COLO668 (cell line): ENCODE measurements around the gene LRRC4.

Source experiments
- DNase-seq: peaks from one replicate; lab custom pipeline; 2025; ENCODE audit not compliant: unreplicated experiment; lab: John Stamatoyannopoulos, UW

LRRC4 gene

DNA sequence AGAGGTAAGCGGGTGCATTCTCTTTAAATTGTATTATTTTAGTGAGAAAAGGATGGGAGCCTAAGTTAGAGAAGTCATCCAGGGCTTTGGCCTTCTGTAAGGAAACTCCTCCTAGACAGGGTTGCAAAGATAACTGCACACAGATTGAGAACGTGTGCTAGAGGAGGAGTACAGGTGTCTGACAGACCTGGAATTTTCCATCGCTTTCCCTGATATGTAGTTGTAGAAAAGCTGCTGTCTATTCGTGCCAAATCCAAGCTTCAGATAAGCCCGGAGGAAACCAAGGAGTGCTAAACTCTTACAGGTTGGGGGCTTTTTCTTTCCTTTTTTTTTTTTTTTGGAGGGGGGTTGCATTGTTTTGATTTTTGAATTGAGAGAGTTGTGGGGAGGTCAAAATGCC, 23.1 kb downstream of the LRRC4 start:
- no peak for DNase-seq

DNA sequence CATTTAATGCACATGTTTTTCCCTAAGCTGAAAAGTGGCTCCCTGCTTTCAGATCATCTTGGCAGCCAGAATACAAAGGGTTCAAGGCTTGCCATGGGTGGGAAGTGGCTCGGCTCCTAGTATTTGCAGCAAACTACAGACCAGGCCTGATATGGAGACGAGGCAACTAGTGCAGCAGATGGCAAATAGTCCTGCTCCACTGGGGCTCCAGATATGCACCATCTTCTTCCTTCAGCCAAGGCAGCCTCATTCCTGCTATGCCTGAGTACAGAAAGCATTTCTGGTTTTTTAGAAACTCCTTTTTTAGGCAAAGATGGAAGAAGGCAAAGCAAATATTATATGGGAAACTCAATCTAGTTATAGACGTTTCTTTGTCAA, 23.9 kb downstream of the LRRC4 start:
- DNase-seq = no peak

DNA sequence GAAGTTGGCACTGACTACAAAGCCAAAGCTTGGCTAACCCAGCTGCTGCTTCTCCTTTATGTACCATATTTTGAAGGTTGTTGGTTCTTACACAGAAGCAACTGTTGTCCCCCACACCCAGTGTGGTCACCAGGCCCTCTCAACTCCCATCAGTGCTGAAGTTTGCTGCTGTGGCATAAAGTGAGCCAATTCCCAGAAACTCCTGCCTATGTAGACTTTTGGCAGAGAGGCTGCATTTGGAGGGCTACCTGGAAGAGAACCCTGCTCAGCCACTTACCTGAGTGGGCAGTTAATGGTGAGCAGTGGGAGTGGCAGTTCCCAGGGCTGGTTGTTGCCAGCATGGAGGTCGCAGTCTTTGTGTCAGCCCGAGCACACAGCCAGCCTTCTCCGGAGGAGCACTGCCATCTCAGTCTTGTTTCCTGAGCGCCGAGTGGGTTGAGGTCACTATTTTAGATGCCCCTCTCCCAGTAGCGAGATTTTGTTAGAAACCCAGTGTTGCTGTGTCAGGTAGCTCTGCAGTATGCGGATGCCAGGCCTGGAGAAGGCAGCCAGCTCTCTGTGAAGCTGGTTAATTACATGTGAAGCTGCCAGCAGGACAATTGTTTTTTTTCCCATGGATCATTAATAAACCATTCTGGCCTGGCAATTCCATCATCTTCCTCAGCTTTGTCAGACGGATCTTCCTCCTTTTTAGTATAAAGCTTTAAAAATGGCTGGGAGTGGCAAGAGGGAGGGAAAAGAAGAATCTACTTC, 24.5 kb downstream of the LRRC4 start:
- DNase-seq = no peak

DNA sequence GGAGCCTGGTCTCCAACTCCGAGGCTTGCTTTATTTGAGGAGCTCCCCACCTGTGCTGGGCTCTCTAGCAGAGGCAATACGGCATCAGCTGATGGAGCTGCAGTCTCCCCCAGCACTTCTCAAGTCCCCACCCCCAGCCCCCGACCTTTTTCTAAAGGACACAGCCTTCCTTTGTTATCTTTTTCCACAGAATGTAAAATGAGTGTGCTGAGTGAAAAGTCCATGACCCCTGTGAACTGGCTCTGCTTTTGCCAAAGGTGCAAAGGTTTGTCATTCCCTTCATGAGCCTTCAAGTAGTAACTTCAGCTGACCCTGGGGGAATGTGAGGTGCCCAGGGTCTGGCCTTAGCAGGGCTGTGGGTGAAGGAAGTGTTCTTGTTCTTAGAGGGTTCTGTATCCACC, 25.5 kb downstream of the LRRC4 start:
- DNase-seq = no peak

DNA sequence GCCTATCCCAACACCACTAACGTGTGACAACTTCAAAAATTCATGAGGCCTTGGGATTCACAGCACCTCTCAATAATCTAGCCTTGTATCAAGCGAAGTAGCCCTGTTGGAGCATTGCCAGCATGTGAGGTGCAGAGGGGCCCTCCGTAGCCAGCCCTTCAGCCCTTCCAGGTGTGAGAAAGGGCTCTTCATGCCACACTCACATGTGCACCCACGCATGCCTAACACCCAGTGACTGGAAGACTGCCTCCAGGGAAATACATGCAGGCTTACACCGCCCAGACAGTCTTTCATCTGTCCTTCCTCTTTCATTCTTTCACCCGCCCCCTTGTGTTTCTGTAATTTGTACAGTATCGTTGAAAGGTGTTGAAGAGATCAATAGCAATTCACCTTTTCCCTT, 26.1 kb downstream of the LRRC4 start:
- DNase-seq = peak; percentile 63

DNA sequence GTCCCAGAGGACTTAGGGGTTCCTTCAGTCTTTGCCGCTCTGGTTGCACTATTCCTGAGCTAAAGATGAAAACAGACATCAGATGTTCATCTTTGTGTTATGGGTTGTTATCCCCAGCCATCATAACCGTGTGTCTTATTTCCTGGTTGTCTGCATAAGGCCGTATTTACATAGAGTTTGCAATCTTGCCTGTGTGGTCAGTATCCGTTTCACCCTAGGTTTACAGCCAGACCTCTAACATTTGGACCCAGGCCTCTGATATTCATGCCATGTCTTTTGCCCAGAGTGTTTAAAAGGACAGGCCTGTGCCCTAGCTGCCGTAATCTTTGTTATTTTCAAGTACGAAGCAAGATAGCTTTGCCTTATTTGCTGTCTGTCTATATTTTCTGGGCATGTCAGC, 26.6 kb downstream of the LRRC4 start:
- DNase-seq = no peak

DNA sequence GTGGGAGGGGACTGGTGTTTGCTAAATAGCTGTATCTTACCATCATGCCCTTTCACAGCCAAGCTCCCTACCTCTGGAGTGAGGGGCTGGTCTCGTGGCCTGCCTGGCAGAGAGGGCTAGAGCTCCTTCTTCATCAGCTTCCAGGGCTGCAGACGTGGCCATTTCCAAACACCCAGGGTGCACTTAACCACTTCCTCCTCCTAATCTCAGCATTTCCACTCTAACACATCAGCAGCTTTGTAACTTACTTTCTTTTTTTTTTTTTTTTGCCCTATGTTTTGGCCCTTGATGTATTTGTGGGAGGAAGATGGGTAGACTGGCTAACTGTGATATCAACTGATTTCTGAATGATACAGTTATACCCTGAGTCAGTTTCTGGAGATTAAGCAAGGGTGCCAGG, 27.4 kb downstream of the LRRC4 start:
- no peak for DNase-seq

DNA sequence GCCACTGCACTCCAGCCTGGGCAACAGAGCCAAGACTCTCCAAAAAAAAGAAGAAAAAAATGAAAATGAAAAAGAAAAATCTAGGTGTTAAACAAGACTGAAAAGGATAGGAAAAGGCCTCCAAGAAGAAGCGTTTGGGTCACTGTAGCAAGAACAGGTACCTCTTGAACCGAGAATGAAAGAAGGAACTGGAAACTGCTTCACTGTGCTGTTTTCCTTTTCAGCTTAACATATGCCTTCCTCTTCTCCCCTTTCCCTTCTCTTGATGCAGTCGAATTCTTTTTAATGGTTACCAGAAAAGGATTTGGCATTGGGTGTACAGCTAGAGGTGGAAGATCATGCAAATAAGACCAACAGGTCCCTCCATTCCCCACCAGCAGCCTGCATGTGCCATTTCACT, 28.1 kb downstream of the LRRC4 start:
- DNase-seq = no peak

DNA sequence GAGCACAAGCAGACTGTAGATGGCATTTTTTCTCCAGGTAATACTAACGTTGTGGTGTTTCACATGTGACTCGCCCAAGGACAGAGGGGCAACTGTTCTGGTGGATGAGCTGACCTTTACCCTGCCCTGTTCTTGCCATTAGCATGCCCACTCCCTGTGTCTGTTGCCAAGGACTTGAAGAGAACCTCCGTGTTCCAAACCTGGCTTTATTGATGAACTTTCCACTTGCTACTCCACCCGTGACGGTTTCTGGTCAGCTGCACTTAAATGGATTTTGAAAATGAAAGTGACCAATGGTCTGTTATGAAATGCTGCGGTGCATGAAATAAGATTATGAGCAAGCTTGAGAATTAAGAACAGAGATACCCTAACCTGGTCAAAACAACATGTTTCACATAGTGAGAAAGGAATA, 30.4 kb downstream of the LRRC4 start:
- no peak for DNase-seq

DNA sequence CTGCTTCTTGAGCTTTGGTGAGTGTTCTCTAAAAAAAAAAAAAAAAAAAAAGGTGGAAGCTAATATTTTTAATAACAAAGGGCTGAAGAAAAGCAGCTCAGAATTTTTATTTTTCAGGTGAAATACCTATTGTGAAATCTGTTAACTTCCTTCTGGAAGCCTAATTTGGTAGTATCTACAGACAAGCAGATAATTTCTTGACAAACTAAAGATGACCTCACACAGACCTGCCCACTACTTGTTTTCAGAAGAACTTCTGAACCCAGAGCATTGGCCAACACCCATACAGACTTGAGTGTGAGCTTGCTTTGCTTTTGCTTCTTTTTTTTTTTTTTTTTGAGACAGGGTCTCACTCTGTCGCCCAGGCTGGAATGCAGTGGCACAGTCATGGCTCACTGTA, 31.2 kb downstream of the LRRC4 start:
- DNase-seq = no peak

DNA sequence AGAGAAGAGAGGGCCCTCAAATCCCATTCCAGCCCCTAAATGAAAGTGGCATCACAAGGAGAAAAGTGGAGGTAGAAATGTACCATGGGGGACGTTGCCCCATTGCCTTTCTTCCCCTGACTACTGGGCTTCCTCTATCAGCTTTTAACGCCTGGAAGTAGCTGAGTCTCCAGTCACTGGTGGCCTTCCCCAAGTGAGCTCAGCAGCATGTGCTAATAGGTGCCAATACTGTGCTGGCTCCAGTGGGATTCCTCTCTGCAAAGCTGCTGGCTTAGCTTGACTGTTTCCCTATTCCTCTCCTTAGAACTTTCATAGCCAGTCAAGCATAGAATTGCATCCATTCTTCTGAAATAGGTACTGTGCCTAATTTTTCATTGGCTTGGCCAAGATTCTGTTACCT, 32.6 kb downstream of the LRRC4 start:
- DNase-seq = no peak

DNA sequence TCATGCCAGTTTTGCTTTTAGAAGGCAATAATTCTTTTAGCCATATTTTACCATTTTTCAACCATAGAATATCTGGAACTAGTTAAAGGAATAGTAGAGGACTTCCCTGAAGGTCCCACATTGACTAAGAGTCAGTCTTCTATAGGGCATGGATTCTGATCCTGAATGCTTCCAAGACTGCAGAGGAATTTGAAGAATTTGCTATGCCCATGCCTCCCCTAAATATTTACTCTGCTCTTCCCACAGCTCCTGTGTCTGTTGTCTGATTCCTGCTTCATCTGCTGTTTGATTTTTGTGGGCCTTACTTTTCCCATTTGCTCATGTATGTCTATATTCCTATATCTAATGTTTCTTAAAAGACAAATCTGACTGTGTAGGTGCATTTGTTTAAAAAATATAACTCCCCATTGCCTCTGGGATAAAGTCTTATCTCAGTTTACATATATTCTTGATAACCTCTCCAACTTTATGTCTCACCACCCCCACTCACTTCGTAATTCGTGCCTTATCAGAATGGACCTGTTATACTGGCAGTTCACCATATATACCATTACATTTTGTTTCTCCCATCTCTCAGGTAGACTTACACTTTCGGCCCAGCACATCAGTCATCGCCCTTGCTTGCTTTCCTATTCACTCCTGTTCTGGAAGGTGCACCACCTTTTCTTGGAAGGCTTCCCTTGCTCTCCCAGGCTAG, 33.9 kb downstream of the LRRC4 start:
- DNase-seq = no peak

DNA sequence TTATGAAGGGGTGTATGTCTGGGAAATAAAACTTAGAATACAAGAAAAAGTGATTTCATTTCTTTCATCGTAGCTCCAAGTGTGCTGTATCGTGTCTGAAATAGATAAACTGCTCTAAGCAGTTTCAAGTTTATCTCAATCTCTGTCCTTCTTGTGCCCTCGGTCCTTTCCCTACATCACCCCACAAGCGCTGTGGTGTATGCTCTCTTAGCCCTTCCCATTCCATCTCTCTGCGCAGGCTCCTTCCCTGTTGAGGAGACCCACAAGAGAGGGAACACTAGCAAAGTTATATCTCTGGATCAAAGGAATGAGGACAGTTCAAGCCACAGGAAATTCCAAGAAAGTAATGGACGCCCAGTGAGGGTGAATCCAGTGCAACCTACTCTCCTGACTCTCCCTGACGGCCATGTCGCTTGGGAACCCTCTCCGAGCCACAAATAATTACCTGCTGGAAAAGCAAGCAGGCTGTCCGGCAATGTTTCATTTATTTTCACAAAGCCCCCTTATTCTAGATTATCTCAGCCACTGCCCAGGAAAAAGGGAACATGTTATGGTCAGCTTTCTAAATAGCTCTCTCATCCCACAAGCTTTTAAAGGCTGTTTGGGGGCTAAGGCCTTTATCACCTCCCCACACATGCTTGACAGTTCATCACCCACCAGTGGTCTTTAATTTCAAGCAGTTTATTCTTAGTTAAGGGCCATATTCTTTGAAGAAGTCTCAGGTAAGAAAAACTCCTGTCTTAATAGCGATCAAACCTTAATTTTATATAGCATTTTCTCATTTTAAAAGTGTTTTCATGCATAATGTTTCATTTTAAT, 34.8 kb downstream of the LRRC4 start:
- DNase-seq = no peak

DNA sequence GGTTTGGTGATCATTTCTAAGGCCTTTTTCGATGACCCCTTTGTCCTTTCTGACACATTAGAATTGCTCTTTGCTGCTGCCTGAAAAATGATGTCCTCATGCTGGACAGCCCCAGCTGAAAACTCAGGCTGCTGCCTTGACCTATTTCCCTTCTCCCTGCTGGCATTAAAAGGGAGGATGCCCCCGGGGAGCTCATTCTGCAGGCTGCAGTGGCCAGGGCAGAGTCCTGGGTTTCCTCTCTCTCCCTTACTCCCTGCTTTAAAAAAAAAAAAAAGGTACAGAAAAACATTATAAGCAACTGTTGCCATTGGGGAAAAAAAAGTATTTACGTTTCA, 35.4 kb downstream of the LRRC4 start:
- no peak for DNase-seq

DNA sequence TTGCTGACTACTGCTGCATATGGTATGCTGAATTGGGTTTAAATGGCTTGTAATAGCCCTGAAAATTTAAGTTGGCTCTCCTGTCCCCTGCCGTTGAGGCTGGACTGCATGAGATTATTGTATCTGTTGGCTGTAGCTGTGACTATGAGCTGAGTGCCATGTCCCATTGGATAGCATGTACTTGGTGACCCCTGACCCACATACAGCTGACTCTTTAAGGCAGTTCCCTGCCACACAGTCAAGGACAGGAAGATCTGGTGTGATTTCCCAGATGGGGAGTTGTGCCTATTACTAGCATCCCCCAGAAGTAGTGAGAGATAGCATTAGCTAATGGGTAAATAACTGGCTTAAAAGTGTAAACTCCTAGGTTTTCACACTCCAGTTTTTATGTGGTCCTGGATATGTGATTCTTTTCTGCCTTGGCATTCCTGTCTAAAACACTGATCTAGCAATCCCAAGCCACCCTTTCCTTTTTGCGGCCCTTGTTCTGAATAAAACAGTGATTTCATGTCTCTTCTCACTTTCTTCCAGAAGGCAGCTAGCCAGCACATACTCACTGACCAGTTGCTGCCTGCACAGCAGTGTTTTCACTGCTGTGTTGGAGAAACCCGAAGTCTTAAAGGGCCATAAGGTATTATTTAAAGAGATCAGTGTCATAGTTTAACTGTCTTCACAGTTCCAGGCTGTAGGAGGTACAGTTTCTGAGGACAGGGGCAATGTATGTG, 35.9 kb downstream of the LRRC4 start:
- no peak for DNase-seq

DNA sequence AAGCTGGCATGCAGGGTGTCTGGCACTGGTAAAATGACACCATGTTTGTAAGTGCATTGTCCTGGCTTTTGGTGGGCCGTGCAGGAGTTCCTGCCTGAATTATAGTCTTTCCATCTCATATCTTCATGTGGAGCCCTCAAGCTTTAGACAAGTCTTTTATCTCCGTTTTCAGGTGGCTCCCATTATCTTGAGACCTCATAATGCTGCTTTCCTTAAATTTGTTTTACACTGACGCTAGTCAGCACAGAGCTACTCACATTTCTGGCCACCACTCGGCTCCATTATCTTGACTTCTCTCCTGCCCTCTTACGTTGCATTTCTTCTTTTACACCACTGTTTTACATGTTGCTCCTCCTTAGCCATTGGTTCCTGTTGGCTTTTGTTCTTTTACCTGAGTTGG, 37.2 kb downstream of the LRRC4 start:
- DNase-seq = no peak

DNA sequence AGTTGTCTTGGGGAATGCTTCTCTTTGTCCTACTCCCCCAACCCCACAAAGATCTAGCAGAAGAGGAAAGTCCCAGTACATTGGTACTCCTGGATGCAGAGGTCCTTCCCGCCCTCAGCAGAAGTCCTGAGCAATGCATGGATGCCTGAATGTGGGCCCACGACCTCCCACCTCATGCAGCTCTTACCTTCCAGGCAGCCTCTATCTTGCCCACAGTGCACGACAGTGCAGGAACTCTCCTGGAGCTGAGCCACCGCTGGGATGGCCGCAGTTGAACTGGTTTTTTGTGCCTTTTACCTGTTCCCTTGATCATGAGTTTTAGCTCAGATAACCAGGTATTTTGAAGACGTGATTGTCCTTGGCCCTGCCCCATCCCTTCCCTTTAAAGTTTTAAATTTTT, 37.9 kb downstream of the LRRC4 start:
- no peak for DNase-seq

DNA sequence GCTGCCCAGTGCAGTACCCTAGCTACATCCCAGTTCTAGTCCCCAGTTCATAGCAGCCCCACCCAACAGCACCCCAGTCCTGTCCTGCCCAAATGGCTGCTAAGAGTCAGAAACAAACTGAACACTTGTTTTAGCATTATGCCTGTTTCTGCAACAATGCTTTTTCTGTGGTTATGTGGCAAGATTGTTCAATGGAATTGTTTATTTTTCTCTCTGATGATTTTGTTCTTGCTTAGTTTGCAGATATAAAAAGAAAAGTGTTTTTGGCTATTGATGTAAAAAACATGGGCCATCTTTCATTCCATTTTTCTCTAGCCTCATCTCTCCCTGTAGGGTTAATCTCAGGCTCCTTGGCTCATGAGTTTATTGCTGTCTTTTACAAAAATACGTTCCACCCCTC, 42.5 kb downstream of the LRRC4 start:
- DNase-seq = no peak

DNA sequence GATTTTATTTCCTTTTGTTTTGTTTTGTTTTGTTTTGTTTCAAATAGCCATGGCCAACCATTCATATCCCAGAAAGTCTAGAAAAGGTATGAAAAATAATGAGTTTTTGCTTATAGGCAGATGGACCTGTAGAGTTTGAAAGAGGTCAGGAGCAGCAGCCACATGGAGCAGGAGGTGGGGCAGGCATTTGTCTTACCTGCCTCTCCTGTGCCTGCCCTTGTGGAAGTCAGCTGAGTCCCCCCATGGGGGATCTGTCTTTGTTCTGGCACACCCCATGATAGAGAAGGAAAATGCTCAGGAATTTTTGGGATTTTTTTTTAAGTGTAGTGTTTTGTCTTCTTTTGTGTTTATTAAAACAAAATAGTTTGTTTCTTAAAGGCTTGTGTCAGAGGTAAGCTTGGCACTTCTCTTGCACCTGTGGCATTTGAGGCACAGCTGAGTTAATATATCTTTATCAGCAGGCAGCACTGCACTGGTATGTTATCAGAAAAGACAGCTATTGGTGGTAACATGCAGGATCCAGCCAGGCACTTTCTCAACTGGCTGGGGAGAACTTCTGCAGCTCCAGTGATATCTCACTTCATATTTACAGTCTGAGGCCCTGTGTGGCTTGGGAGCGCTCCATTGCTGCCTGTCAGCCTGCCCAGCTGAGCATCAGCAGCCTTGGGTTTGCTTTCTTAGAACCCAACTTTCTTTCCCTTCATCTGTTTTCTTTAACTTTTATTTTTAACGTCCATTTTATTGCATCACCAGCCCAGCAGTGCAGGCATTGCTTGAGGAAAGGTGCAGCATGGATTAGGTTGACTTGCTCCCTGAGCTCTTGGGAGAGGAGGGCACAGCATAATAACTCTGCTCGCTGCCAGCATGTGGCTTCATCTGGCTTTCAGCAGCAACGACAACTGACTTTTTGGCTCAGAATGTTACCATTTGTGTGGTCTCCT, 44.4 kb downstream of the LRRC4 start:
- no peak for DNase-seq

DNA sequence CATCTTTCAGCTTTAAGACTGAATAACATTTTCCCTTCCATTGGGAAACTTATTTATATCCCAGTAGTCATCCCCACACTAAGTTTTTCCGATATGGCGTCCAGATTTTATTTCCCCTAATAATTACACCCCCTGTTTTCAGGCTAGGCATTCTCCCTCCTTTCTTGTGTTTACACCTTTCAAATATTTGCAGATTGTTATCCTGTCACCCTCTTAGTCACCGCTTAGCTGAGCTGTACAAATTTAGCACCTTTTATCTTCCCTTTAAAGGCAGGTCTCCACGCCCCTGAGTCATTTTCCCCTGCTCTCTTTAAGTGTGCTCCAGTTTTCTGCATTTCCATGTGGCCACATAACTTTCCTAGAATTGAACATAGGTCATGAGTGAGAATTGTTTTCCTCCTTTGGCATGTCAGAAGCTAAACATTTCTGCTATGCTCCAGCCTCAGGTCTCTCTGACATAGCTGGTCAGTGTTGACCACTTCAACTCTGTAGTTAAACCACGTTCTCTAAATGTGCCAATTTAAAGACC, 47.4 kb downstream of the LRRC4 start:
- no peak for DNase-seq
